KMS-11 (cell line): ENCODE measurements around the gene CNNM2.

Experiments used
- H2AFZ ChIP-seq: fragments of 200-600 bp; sonication (generic); 2 replicates; pipeline ENCODE4 v1.6.1; 2016; ENCODE audit warnings: antibody characterized with exemption, mixed run types, low read depth
- H3K27ac ChIP-seq: fragments of 200-600 bp; sonication (generic); 2 replicates; pipeline ENCODE4 v1.6.1; 2016; ENCODE audit warnings: mild to moderate bottlenecking, mixed run types
- H3K27me3 ChIP-seq: fragments of 200-600 bp; sonication (generic); 2 replicates; pipeline ENCODE4 v1.6.1; 2017; ENCODE audit warnings: mild to moderate bottlenecking, low read depth, mixed run types, moderate library complexity; ENCODE audit not compliant: insufficient read depth
- H3K36me3 ChIP-seq: fragments of 200-600 bp; sonication (generic); 2 replicates; pipeline ENCODE4 v1.6.1; 2017; ENCODE audit warnings: mild to moderate bottlenecking, mixed run types; ENCODE audit not compliant: insufficient read depth
- H3K4me1 ChIP-seq: fragments of 200-600 bp; sonication (generic); 2 replicates; pipeline ENCODE4 v1.6.1; 2016; ENCODE audit warnings: mild to moderate bottlenecking, low read depth, mixed run types; ENCODE audit not compliant: poor library complexity, severe bottlenecking
- H3K4me2 ChIP-seq: fragments of 200-600 bp; sonication (generic); 2 replicates; pipeline ENCODE4 v1.7.0; 2016; ENCODE audit warnings: mild to moderate bottlenecking, mixed run types
- H3K4me3 ChIP-seq: fragments of 200-600 bp; sonication (generic); IDR thresholded peaks from 2 replicates; pipeline ENCODE4 v1.6.1; 2017; ENCODE audit warnings: low read depth, low read length, mixed read lengths; ENCODE audit not compliant: insufficient read depth
- H3K79me2 ChIP-seq: fragments of 200-600 bp; sonication (generic); 2 replicates; pipeline ENCODE4 v1.6.1; 2016; ENCODE audit warnings: low read depth, mixed run types; ENCODE audit not compliant: insufficient read depth
- H3K9ac ChIP-seq: fragments of 200-600 bp; sonication (generic); 2 replicates; pipeline ENCODE4 v1.6.1; 2016; ENCODE audit warnings: mild to moderate bottlenecking, mixed run types
- H4K20me1 ChIP-seq: fragments of 200-600 bp; sonication (generic); 2 replicates; pipeline ENCODE4 v1.6.1; 2016; ENCODE audit warnings: mild to moderate bottlenecking, mixed run types; ENCODE audit not compliant: insufficient read depth
- CTCF ChIP-seq: fragments of 200-600 bp; sonication (generic); conservative IDR thresholded peaks from 2 replicates; pipeline ENCODE4 v1.6.1; 2017; ENCODE audit warnings: low read depth, mild to moderate bottlenecking, antibody characterized with exemption, low read length, moderate library complexity, mixed read lengths

The CNNM2 gene

GRCh38 chr10:102935505-102935904 lies 17.4 kb downstream of the CNNM2 start:
- no peak for TF ChIP-seq CTCF
- Histone ChIP-seq H3K9ac (no peak overlapping the region), H3K4me2 (no peak overlapping the region), H3K4me3 (no peak overlapping the region), H3K27me3 (no peaks in the 10 kb centered on the region), H2AFZ (no peak overlapping the region), H3K36me3 (no peaks in the 10 kb centered on the region), H3K4me1 (peaks cover 7% of the 10 kb centered on the region), H3K27ac (no peak overlapping the region), H4K20me1 (no peaks in the 10 kb centered on the region), H3K79me2 (no peaks in the 10 kb centered on the region)

GRCh38 chr10:102935939-102936605 lies 18.0 kb downstream of the CNNM2 start:
- H3K27ac ChIP-seq = no peak overlapping the region
- H3K4me1 ChIP-seq = peaks cover 7% of the 10 kb centered on the region
- no peak overlapping the region for H3K4me3 ChIP-seq
- H3K36me3 ChIP-seq = no peaks in the 10 kb centered on the region
- no peaks in the 10 kb centered on the region for H4K20me1 ChIP-seq
- no peak for TF ChIP-seq CTCF
- H3K27me3 ChIP-seq = no peaks in the 10 kb centered on the region
- no peaks in the 10 kb centered on the region for H3K79me2 ChIP-seq
- H2AFZ ChIP-seq = no peak overlapping the region
- H3K4me2 ChIP-seq = no peak overlapping the region
- no peak overlapping the region for H3K9ac ChIP-seq

- no peak overlapping the region for H3K9ac ChIP-seq
- no peak for TF ChIP-seq CTCF
- no peaks in the 10 kb centered on the region for H4K20me1 ChIP-seq
- no peak overlapping the region for H3K27ac ChIP-seq
- no peak overlapping the region for H2AFZ ChIP-seq
- no peak overlapping the region for H3K4me3 ChIP-seq
- H3K27me3 ChIP-seq = no peaks in the 10 kb centered on the region
- H3K4me1 ChIP-seq = no peaks in the 10 kb centered on the region
- H3K36me3 ChIP-seq = no peaks in the 10 kb centered on the region
- H3K4me2 ChIP-seq = no peak overlapping the region
- no peaks in the 10 kb centered on the region for H3K79me2 ChIP-seq
Measured at GRCh38 chr10:102941401-102941800, 23.3 kb downstream of the CNNM2 start.

GRCh38 chr10:102945449-102945848 lies 27.4 kb downstream of the CNNM2 start:
- Histone ChIP-seq H3K4me1 (no peaks in the 10 kb centered on the region), H3K27ac (no peak overlapping the region), H3K4me2 (no peak overlapping the region), H3K4me3 (no peak overlapping the region), H3K9ac (no peak overlapping the region), H3K36me3 (no peaks in the 10 kb centered on the region), H2AFZ (no peak overlapping the region), H3K27me3 (no peaks in the 10 kb centered on the region), H4K20me1 (no peaks in the 10 kb centered on the region), H3K79me2 (no peaks in the 10 kb centered on the region)
- TF ChIP-seq CTCF = no peak
